22Rv1 (cell line): ENCODE results near the gene USP2.

Source experiments
- ZFX ChIP-seq: fragments of 450-650 bp; IDR thresholded peaks from 2 replicates; pipeline ENCODE4 v1.6.1; 2017; ENCODE audit warnings: antibody characterized with exemption, borderline replicate concordance
- TF ChIP-seq, protein P1 (sequence below): fragments of 450-650 bp; IDR thresholded peaks from 2 replicates; pipeline ENCODE4 v1.5.1; 2017; ENCODE audit warnings: mild to moderate bottlenecking

DNA sequence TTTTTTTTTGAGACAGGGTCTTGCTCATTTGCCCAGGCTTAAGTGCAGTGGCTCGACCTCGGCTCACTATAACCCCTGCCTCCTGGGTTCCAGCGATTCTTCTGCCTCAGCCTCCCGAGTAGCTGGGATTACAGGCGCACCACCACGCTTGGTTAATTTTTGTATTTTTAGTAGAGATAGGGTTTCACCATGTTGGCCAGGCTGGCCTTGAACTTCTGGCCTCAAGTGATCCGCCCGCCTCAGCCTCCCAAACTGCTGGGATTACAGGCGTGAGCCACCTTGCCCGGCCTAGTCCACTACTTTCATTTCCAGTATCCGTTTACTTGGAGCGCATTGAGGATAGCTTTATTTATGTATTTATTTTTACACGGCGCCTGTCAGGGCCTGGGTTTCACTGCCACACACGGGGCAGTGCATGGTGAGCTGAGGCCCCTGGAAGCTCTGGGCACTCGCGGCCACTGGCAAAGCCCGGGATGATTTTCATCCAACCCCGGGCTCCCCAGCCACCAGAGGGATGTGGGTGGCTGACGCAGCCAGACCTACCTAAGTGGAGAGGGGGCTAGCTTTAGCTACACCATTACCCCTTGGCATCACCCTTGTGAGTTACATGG lies 58.5 kb downstream of the USP2 start:
- TF ChIP-seq, protein P1, sequence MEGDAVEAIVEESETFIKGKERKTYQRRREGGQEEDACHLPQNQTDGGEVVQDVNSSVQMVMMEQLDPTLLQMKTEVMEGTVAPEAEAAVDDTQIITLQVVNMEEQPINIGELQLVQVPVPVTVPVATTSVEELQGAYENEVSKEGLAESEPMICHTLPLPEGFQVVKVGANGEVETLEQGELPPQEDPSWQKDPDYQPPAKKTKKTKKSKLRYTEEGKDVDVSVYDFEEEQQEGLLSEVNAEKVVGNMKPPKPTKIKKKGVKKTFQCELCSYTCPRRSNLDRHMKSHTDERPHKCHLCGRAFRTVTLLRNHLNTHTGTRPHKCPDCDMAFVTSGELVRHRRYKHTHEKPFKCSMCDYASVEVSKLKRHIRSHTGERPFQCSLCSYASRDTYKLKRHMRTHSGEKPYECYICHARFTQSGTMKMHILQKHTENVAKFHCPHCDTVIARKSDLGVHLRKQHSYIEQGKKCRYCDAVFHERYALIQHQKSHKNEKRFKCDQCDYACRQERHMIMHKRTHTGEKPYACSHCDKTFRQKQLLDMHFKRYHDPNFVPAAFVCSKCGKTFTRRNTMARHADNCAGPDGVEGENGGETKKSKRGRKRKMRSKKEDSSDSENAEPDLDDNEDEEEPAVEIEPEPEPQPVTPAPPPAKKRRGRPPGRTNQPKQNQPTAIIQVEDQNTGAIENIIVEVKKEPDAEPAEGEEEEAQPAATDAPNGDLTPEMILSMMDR: no peak
- no peak for TF ChIP-seq ZFX
